ENCODE measurements around the gene PCDHGA8.
"Not testable (repeated sequence)": the region's sequence is repeated elsewhere in the genome, so short reads cannot be mapped to it uniquely, and the experiment has no call there.

PCDHGA8 gene

DNA sequence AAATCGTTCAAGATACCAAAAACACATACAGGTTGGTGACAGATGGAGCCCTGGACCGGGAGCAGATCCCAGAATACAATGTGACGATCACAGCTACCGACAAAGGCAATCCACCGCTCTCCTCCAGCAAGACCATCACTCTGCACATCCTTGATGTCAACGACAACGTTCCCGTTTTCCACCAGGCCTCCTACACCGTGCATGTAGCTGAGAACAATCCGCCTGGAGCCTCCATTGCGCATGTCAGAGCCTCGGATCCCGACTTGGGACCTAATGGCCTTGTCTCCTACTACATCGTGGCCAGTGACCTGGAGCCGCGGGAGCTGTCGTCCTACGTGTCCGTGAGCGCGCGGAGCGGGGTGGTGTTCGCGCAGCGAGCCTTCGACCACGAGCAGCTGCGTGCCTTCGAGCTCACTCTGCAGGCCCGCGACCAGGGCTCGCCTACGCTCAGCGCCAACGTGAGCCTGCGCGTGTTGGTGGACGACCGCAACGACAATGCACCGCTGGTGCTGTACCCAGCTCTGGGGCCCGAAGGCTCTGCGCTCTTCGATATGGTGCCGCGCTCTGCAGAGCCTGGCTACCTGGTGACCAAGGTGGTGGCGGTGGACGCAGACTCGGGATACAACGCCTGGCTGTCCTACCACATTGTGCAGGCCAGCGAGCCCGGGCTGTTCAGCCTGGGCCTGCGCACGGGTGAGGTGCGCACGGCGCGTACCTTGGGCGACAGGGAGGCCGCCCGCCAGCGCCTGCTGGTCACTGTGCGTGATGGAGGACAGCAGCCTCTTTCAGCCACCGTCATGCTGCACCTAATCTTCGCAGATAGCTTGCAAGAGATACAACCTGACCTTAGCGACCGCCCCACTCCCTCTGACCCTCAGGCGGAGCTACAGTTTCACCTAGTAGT lies 20.6 kb upstream of the PCDHGA8 start:
- DNase-seq (ENCODE audit: low read depth) = no peak

DNA sequence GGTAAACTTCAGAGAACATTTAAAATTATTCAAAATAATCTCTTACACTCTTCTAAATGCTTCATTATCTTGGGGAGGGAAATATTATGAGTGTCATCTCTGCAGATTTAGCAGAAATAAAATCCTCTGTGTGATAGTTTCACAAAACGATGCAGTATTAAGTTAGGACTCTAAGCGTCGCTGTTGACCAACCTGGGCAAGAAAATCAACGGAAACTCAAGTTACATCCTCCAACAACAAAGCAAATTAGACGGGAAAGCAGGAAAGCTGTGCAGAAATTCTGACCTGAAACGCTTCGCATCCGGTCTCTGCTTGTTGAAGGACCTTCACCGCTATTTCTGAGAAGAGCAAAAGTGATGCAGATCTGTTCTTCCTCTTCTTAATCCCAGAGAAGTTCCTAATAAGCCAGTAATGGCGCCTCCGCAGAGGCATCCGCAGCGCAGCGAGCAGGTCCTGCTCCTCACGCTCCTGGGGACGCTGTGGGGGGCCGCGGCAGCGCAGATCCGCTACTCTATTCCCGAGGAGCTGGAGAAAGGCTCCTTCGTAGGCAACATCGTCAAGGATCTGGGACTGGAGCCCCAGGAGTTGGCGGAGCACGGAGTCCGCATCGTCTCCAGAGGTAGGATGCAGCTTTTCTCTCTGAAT lies 18.6 kb upstream of the PCDHGA8 start, which contains the start of gene PCDHGA6:
TSS of gene PCDHGA6 (plus strand) at position 219 of the 645 bp plus-strand sequence. CDS start at position 412, 193 bp downstream.
- no peak for DNase-seq (ENCODE audit: low read depth)

DNA sequence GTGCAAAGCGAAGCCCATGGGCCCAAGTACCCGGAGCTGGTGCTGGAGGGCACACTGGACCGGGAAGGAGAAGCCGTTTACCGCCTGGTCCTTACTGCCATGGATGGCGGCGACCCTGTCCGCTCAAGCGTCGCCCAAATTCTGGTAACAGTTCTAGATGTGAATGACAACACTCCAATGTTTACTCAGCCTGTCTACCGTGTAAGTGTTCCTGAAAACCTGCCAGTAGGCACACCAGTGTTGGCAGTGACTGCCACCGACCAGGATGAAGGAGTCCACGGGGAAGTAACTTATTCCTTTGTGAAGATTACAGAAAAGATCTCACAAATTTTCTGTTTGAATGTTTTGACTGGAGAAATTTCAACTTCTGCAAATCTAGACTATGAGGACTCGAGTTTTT lies 17.8 kb upstream of the PCDHGA8 start:
- no peak for DNase-seq (ENCODE audit: low read depth)

DNA sequence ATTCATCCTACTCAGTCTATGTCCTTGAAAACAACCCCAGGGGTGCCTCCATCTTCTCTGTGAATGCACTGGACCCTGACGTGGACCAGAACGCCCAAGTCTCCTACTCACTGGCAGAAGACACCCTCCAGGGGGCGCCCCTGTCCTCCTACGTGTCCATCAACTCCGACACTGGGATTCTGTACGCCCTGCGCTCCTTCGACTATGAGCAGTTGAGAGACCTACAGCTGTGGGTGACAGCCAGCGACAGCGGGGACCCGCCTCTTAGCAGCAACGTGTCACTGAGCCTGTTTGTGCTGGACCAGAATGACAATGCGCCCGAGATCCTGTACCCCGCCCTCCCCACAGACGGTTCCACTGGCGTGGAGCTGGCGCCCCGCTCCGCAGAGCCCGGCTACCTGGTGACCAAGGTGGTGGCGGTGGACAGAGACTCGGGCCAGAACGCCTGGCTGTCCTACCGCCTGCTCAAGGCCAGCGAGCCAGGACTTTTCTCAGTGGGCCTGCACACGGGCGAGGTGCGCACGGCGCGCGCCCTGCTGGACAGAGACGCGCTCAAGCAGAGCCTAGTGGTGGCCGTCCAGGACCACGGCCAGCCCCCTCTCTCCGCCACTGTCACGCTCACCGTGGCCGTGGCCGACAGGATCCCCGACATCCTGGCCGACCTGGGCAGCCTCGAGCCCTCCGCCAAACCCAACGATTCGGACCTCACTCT lies 16.8 kb upstream of the PCDHGA8 start:
- not testable (repeated sequence) for DNase-seq (ENCODE audit: low read depth)

DNA sequence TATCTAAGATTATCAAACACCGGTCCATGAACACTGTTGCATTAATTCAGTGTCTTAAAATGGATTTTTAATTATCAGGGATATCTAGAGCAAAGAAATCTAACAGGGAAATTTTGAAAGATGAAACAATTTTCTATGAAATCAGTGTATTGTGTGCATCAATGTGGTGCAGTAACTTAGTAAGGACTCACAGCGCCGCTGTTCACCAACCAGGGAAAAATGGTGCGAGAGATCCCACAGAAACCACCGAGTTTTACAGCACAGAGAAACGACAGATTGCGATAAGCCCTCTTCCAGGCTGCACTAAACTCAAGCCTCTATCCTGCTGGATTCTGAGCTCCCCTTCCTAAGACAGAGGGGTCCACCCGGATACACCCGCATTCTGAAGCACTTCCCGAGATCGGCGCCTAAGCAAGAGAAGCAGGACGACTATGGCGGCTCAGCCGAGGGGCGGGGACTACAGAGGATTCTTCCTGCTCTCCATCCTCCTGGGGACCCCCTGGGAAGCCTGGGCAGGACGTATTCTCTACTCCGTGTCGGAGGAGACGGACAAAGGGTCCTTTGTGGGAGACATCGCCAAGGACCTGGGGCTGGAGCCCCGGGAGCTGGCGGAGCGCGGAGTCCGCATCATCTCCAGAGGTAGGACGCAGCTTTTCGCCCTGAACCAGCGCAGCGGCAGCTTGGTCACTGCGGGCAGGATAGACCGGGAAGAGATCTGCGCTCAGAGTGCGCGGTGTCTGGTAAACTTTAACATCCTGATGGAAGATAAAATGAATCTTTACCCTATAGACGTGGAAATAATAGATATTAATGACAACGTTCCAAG lies 9.8 kb upstream of the PCDHGA8 start, which contains the start of gene PCDHGA7:
TSS of gene PCDHGA7 (plus strand) at position 274 of the 826 bp plus-strand sequence. CDS start at position 432, 158 bp downstream.
- no peak for DNase-seq (ENCODE audit: low read depth)

DNA sequence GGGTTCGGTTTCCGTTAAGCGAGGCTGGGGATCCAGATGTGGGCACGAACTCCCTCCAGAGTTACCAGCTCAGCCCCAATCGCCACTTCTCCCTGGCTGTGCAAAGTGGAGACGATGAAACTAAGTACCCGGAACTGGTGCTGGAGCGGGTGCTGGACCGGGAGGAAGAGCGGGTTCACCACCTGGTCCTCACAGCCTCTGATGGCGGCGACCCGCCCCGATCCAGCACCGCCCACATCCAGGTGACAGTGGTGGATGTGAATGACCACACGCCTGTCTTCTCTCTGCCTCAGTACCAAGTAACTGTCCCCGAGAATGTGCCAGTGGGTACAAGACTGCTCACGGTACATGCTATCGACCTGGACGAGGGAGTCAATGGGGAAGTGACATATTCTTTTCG lies 9.1 kb upstream of the PCDHGA8 start:
- no peak for DNase-seq (ENCODE audit: low read depth)

DNA sequence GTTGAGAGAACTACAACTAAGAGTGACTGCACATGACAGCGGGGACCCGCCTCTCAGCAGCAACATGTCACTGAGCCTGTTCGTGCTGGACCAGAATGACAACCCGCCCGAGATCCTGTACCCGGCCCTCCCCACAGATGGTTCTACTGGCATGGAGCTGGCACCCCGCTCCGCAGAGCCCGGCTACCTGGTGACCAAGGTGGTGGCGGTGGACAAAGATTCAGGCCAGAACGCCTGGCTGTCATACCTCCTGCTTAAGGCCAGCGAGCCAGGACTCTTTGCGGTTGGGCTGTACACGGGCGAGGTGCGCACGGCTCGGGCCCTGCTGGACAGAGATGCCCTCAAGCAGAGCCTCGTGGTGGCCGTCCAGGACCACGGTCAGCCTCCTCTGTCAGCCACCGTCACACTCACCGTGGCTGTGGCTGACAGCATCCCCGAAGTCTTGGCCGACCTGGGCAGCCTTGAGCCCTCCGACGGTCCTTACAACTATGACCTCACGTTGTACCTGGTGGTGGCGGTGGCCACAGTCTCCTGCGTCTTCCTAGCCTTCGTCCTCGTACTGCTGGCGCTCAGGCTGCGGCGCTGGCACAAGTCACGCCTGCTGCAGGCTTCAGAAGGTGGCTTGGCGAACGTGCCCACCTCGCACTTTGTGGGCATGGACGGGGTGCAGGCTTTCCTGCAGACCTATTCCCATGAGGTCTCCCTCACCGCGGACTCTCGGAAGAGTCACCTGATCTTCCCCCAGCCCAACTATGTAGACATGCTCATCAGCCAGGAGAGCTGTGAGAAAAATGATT lies 7.8 kb upstream of the PCDHGA8 start:
- no peak for DNase-seq (ENCODE audit: low read depth)

DNA sequence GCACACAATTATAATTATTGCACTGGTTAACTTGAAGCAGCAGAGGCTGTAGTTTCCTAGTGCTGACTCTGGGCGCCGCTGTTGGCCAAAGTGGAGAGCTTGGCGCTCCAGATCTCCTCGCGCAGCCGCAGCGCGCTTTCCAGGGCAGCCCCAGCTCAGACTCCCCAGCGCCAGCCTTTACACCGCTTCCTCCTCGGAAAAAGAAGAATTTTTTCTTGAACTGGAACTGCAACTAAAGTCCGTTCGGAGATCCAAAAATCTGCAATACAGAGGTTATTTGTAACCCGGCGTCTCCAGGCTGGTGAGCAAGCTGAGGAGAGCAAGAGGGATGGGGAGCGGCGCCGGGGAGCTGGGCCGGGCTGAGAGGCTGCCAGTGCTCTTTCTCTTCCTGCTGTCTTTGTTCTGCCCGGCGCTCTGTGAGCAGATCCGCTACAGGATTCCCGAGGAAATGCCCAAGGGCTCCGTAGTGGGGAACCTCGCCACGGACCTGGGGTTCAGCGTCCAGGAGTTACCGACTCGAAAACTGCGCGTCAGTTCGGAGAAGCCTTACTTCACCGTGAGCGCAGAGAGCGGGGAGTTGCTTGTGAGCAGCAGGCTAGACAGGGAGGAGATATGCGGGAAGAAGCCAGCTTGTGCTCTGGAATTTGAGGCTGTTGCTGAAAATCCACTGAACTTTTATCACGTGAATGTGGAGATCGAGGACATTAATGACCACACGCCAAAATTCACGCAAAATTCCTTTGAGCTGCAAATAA lies 4.7 kb upstream of the PCDHGA8 start, which contains the start of gene PCDHGB4:
TSS of gene PCDHGB4 (plus strand) at position 142 of the 755 bp plus-strand sequence. CDS start at position 329, 187 bp downstream.
- DNase-seq (ENCODE audit: low read depth) = not testable (repeated sequence)

DNA sequence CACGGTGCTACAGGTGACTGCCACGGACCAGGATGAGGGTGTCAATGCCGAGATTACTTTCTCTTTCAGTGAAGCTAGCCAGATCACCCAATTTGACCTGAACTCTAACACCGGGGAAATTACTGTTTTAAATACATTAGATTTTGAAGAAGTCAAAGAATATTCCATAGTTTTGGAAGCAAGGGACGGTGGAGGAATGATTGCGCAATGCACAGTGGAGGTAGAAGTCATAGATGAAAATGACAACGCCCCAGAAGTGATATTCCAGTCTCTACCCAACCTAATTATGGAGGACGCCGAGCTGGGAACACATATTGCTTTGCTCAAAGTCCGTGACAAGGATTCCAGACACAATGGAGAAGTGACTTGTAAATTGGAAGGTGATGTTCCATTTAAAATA lies 3.8 kb upstream of the PCDHGA8 start:
- no peak for DNase-seq (ENCODE audit: low read depth)

DNA sequence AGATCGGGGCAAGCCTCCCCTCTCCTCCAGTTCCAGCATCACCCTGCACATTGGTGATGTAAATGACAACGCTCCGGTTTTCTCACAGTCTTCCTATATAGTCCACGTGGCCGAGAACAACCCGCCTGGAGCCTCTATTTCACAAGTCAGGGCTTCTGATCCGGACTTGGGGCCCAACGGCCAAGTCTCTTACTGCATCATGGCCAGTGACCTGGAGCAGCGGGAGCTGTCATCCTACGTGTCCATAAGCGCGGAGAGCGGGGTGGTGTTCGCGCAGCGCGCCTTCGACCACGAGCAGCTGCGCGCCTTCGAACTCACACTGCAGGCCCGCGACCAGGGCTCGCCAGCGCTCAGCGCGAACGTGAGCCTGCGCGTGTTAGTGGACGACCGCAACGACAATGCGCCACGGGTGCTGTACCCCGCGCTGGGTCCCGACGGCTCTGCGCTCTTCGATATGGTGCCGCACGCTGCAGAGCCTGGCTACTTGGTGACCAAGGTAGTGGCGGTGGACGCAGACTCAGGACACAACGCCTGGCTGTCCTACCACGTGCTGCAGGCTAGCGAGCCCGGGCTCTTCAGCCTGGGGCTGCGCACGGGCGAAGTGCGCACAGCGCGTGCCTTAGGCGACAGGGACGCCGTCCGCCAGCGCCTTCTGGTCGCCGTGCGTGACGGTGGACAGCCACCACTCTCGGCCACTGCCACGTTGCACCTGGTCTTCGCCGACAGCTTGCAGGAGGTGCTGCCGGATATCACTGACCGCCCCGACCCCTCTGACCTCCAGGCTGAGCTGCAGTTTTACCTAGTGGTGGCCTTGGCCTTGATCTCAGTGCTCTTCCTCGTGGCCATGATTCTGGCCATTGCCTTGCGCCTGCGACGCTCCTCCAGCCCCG lies 3.0 kb upstream of the PCDHGA8 start:
- DNase-seq (ENCODE audit: low read depth) = no peak

DNA sequence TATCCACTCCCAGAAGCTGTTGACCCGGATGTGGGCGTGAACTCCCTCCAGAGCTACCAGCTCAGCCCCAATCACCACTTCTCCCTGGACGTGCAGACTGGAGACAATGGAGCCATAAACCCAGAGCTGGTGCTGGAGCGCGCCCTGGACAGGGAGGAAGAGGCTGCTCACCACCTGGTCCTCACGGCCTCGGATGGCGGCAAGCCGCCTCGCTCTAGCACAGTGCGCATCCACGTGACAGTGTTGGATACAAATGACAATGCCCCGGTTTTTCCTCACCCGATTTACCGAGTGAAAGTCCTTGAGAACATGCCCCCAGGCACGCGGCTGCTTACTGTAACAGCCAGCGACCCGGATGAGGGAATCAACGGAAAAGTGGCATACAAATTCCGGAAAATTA lies 834 bp downstream of the PCDHGA8 start:
- no peak for DNase-seq (ENCODE audit: low read depth)

DNA sequence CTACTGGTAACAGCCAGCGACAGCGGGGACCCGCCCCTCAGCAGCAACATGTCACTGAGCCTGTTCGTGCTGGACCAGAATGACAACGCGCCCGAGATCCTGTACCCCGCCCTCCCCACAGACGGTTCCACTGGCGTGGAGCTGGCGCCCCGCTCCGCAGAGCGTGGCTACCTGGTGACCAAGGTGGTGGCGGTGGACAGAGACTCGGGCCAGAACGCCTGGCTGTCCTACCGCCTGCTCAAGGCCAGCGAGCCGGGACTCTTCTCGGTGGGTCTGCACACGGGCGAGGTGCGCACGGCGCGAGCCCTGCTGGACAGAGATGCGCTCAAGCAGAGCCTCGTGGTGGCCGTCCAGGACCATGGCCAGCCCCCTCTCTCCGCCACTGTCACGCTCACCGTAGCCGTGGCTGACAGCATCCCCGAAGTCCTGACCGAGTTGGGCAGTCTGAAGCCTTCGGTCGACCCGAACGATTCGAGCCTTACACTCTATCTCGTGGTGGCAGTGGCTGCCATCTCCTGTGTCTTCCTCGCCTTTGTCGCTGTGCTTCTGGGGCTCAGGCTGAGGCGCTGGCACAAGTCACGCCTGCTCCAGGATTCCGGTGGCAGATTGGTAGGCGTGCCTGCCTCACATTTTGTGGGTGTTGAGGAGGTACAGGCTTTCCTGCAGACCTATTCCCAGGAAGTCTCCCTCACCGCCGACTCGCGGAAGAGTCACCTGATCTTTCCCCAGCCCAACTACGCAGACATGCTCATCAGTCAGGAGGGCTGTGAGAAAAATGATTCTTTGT lies 2.2 kb downstream of the PCDHGA8 start:
- DNase-seq (ENCODE audit: low read depth) = not testable (repeated sequence)

DNA sequence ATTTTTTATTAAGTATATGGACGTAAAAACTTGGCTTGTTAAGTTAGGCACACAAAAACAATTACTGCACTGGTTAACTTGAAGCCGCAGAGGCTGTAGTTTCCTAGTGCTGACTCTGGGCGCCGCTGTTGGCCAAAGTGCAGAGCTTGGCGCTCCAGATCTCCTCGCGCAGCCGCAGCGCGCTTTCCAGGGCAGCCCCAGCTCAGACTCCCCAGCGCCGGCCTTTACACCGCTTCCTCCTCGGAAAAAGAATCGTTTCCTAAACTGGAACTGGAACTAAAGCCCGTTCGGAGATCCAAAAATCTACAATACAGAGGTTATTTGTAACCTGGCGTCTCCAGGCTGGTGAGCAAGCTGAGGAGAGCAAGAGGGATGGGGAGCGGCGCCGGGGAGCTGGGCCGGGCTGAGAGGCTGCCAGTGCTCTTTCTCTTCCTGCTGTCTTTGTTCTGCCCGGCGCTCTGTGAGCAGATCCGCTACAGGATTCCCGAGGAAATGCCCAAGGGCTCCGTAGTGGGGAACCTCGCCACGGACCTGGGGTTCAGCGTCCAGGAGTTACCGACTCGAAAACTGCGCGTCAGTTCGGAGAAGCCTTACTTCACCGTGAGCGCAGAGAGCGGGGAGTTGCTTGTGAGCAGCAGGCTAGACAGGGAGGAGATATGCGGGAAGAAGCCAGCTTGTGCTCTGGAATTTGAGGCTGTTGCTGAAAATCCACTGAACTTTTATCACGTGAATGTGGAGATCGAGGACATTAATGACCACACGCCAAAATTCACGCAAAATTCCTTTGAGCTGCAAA lies 5.5 kb downstream of the PCDHGA8 start, which contains the start of gene PCDHGB5:
TSS of gene PCDHGB5 (plus strand) at position 192 of the 796 bp plus-strand sequence. CDS start at position 373, 181 bp downstream.
- DNase-seq (ENCODE audit: low read depth) = peak; percentile 27

DNA sequence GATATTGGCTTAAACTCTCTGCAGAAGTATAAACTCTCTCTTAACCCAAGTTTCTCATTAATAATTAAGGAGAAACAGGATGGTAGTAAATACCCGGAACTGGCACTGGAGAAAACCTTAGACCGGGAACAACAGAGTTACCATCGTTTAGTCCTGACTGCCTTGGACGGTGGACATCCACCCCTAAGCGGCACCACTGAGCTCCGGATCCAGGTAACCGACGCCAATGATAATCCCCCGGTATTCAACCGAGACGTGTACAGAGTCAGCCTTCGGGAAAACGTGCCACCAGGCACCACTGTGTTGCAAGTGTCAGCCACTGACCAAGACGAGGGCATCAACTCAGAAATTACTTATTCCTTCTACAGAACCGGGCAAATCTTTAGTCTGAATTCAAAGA lies 6.2 kb downstream of the PCDHGA8 start:
- DNase-seq (ENCODE audit: low read depth) = no peak

DNA sequence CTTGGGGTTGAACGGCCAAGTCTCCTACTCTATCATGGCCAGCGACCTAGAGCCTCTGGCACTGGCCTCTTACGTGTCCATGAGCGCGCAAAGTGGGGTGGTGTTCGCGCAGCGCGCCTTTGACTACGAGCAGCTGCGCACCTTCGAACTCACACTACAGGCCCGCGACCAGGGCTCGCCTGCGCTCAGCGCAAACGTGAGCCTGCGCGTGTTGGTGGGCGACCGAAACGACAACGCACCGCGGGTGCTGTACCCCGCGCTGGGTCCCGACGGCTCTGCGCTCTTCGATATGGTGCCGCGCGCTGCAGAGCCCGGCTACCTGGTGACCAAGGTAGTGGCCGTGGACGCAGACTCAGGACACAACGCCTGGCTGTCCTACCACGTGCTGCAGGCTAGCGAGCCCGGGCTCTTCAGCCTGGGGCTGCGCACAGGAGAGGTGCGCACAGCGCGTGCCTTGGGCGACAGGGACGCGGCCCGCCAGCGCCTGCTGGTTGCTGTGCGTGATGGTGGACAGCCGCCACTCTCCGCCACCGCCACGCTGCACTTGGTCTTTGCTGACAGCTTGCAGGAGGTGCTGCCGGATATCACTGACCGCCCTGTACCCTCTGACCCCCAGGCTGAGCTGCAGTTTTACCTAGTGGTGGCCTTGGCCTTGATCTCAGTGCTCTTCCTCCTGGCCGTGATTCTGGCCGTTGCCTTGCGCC lies 7.3 kb downstream of the PCDHGA8 start:
- no peak for DNase-seq (ENCODE audit: low read depth)

DNA sequence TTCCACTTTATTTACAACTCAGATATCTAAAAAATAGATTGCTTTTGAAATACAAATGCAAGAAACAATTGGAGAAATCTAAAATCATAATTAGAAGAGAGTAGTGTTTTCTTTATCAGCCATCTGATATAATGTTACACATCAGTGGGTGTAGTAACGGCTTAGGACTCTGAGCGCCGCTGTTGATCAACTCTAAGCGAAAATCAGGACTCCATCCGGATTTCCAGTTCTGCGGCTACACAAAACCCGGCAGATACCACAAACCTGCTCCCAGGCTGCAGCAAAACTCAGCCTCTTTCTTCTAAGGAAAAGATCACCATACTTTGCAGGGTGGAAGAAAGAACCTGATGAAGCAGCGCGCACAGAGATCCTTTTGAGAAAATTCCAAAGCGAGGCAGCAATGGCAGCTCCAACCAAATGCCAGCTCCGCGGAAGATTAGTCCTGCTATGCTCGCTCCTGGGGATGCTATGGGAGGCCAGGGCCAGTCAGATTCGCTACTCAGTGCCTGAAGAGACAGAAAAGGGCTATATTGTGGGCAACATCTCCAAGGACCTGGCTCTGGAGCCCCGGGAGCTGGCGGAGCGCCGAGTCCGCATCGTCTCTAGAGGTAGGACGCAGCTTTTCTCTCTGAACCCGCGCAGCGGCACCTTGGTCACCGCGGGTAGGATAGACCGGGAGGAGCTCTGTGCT lies 10.3 kb downstream of the PCDHGA8 start, which contains the start of gene PCDHGA9:
TSS of gene PCDHGA9 (plus strand) at position 226 of the 691 bp plus-strand sequence. CDS start at position 401, 175 bp downstream.
- no peak for DNase-seq (ENCODE audit: low read depth)

Data from activated T-cell treated with anti-CD3 and anti-CD28 coated beads for 24 hours (primary cell).